Esophagus (tissue), 2 donors: ENCODE results near the gene KNL1. TPM values are rescaled to one million over a fixed set of nuclear protein-coding genes. Genes with fewer than 3 reads are reported as not detected.

Experiments used
- H3K27ac ChIP-seq, 2 donors: one replicate each; pipeline ENCODE4 v1.5.1; 2013; ENCODE audit warnings: low read depth in 2 of 2, mild to moderate bottlenecking in 2 of 2, inconsistent platforms in 1 of 2, low read length in 1 of 2, moderate library complexity in 1 of 2
- H3K27me3 ChIP-seq, 2 donors: one replicate each; pipeline ENCODE4 v1.6.1; 2013; ENCODE audit warnings: low read length in 2 of 2, control low read depth in 1 of 2, mild to moderate bottlenecking in 1 of 2; ENCODE audit not compliant: insufficient read depth in 2 of 2, control insufficient read depth in 1 of 2
- H3K36me3 ChIP-seq, 2 donors: one replicate each; pipeline ENCODE4 v1.6.1; 2013; ENCODE audit warnings: low read length in 1 of 2; ENCODE audit not compliant: control insufficient read depth in 2 of 2, insufficient read depth in 2 of 2
- H3K4me1 ChIP-seq, 2 donors: one replicate each; pipeline ENCODE4 v1.6.1; 2013; ENCODE audit warnings: low read length in 1 of 2; ENCODE audit not compliant: control insufficient read depth in 2 of 2, insufficient read depth in 2 of 2
- H3K4me3 ChIP-seq, 2 donors: one replicate each; pipeline ENCODE4 v1.5.1; 2013; ENCODE audit warnings: low read length in 2 of 2, mild to moderate bottlenecking in 2 of 2, low read depth in 1 of 2, moderate library complexity in 1 of 2
- H3K9me3 ChIP-seq, 2 donors: one replicate each; pipeline ENCODE4 v1.6.1; 2013; ENCODE audit warnings: mild to moderate bottlenecking in 2 of 2, low read depth in 1 of 2, low read length in 1 of 2, moderate library complexity in 1 of 2; ENCODE audit not compliant: control insufficient read depth in 2 of 2, insufficient read depth in 1 of 2
- WGBS, 2 donors: extraction: QIAGEN DNeasy Blood & Tissue Kit; methylation state at CpG; one replicate each; pipeline ENCODE4 v1.1.7; 2013; 5-methylcytosine and 5-hydroxymethylcytosine counted together
- polyA plus RNA-seq, 2 donors: library from polyadenylated mRNA; stranded (reverse); fragments of 200-250 nt; gene quantifications; one replicate each; pipeline ENCODE4 v1.2.3, GENCODE V29; 2013
- donor health status: healthy with polysubstance abuse.
- donor health status: Bipolar disorder and iron deficiency.

Gene KNL1
- polyA plus RNA-seq, 2 donors = 1.8 to 2.6 TPM

DNA sequence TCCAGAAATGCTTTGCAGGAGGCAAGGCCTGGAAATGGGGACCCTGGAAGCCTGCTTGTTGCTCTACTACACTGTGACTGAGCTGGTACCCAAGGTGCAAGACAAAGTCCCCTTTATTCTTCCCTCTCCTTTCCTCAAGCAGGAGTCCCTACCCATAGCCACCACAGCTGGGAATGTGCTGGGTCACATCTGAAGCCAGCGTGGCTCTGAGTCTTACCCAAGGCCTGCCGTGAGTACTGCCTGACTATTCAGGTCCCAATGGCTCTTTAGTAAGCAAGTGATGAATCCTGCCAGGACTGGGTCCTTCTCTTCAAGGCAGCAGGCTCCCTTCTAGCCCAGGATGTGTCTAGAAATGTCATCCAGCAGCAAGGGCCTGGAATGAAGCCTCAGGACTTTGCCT, 91.3 kb downstream of the KNL1 start:
- Histone ChIP-seq H3K4me3 (no peak overlapping the region), H3K4me1 (no peaks in the 10 kb centered on the region), H3K27me3 (no peaks in the 10 kb centered on the region), H3K27ac (no peak overlapping the region), H3K36me3 (no peaks in the 10 kb centered on the region), H3K9me3 (no peaks in the 10 kb centered on the region)
- whole genome bisulfite sequencing, 2 donors = 91% methylated on average over 2 of the region's 2 CpGs

GRCh38 chr15:40688932-40689799, 95.1 kb downstream of the KNL1 start:
- Histone ChIP-seq H3K4me3 (no peak overlapping the region), H3K27ac (no peak overlapping the region), H3K9me3 (no peaks in the 10 kb centered on the region), H3K4me1 (no peaks in the 10 kb centered on the region), H3K27me3 (no peaks in the 10 kb centered on the region), H3K36me3 (peaks cover 0 to 3% of the 10 kb centered on the region in 2 donors)
- 82 to 86% methylated on average over 9 of the region's 9 CpGs for WGBS, 2 donors

- H3K36me3 ChIP-seq = peaks cover 0 to 3% of the 10 kb centered on the region in 2 donors
- no peaks in the 10 kb centered on the region for H3K9me3 ChIP-seq
- H3K27ac ChIP-seq = no peak overlapping the region
- no peaks in the 10 kb centered on the region for H3K4me1 ChIP-seq
- no peaks in the 10 kb centered on the region for H3K27me3 ChIP-seq
- H3K4me3 ChIP-seq = no peak overlapping the region
- 75 to 94% methylated on average over 4 of the region's 4 CpGs for WGBS, 2 donors
Measured at GRCh38 chr15:40691737-40692136, 97.7 kb downstream of the KNL1 start.

DNA sequence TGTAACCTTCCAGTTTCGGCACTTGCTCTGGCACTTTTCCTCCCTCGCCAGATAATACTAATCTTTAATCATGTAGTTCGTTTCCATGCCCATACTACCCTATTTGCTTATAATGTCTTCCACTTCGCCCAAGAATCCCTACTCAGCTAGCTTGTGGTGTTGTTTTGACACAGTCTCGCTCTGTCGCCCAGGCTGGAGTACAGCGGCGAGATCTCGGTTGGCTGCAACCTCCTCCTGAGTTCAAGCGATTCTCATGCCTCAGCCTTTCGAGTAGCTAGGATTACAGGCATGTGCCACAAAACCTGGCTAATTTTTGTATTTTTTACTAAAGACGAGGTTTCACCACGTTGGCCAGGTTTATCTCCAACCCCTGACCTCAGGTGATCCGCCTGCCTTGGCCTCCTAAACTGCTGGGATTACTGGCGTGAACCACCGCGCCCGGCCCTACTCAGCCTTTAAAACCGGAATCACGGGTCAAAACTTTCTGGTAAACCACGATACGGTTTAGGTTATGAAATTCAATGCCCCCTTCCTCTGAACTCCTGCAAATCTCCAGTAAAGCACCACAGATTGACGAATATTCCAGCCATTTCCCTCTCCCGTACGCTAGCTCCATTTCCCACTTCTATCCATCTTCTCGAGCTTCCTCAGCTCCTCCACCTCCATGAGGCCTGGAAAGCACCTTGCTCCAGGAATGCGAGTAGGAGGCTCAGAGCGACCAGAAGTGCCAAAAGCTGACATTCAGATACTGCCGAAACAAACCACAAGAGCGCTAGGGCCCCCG, 100.0 kb downstream of the KNL1 start:
- 27 to 28% methylated on average over 31 of the region's 31 CpGs for WGBS, 2 donors
- H3K36me3 ChIP-seq = peaks cover 0 to 3% of the 10 kb centered on the region in 2 donors
- H3K4me3 ChIP-seq = peak overlapping the region; percentile 74 to 93
- H3K27me3 ChIP-seq = no peaks in the 10 kb centered on the region
- no peaks in the 10 kb centered on the region for H3K4me1 ChIP-seq
- no peaks in the 10 kb centered on the region for H3K9me3 ChIP-seq
- peak overlapping the region; percentile 99 to 100 for H3K27ac ChIP-seq

DNA sequence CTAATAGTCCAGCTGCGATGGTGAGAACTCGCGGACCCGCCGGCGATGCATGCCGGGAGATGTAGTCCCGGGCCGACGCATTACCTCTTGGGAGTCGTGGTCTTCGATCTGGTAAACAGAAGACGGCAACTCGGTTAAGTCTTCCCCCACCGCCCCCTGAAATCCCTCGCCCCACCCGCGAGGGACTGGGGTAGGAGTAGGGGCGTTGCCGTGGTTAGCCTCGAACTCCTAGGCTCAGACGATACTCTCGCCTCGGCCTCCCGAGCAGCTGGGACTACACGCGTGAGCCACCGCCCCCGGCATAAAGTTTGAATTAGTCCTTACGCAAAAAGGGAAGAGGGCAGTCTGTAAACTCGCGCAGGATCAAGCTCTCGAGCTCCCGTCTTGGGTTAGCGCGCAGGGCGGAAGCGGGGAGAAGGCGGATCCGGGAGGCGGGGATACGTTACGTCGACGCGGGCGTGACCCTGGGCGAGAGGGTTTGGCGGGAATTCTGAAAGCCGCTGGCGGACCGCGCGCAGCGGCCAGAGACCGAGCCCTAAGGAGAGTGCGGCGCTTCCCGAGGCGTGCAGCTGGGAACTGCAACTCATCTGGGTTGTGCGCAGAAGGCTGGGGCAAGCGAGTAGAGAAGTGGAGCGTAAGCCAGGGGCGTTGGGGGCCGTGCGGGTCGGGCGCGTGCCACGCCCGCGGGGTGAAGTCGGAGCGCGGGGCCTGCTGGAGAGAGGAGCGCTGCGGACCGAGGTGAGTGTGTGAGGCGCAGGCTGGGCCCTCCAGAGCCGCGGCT, 100.8 kb downstream of the KNL1 start, which contains the start of gene RAD51:
RAD51 (plus strand) TSS at position 487 of the 781 bp plus-strand sequence. CDS start 3,585 bp downstream, outside the sequence.
- no peaks in the 10 kb centered on the region for H3K9me3 ChIP-seq
- H3K4me1 ChIP-seq = no peaks in the 10 kb centered on the region
- H3K36me3 ChIP-seq = peaks cover 0 to 3% of the 10 kb centered on the region in 2 donors
- peak within 1 kb of the TSS; percentile 74 to 93 for H3K4me3 ChIP-seq
- H3K27me3 ChIP-seq = no peaks in the 10 kb centered on the region
- H3K27ac ChIP-seq = peak within 1 kb of the TSS; percentile 99 to 100
- WGBS, 2 donors = 0% methylated on average over 81 of the region's 81 CpGs

- no peaks in the 10 kb centered on the region for H3K4me1 ChIP-seq
- peak overlapping the region; percentile 99 to 100 for H3K27ac ChIP-seq
- H3K4me3 ChIP-seq = peak overlapping the region; percentile 74 to 93
- peaks cover 0 to 3% of the 10 kb centered on the region in 2 donors for H3K36me3 ChIP-seq
- H3K9me3 ChIP-seq = no peaks in the 10 kb centered on the region
- whole genome bisulfite sequencing, 2 donors = 0 to 1% methylated on average over 24 of the region's 24 CpGs
- no peaks in the 10 kb centered on the region for H3K27me3 ChIP-seq
Measured at GRCh38 chr15:40695469-40695890, 101.4 kb downstream of the KNL1 start.

DNA sequence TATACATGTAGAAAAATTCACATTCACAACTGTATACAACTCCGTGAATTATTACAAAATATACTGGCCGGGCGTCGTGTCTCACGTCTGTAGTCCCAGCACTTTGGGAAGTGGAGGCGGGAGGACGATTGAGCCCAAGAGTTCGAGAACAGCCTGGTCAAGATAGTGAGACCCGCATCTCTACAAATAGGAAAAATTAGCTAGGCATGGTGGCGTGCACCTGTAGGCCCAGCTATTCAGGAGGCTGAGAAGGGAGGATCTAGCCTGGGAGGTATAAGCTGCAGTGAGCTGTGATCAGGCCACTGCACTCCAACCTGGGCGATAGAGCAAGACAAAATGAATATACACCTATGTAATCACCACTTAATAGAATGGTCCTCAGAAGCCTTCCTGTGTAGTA, 102.2 kb downstream of the KNL1 start:
- Histone ChIP-seq H3K9me3 (no peaks in the 10 kb centered on the region), H3K27me3 (no peaks in the 10 kb centered on the region), H3K4me3 (peak overlapping the region in 1 of 2 donors; percentile 18), H3K36me3 (peaks cover 0 to 3% of the 10 kb centered on the region in 2 donors), H3K27ac (no peak overlapping the region), H3K4me1 (no peaks in the 10 kb centered on the region)
- WGBS, 2 donors = 84 to 89% methylated on average over 11 of the region's 11 CpGs

GRCh38 chr15:40697916-40698315, 103.9 kb downstream of the KNL1 start:
- Histone ChIP-seq H3K36me3 (no peaks in the 10 kb centered on the region), H3K27ac (no peak overlapping the region), H3K27me3 (no peaks in the 10 kb centered on the region), H3K4me3 (no peak overlapping the region), H3K9me3 (no peaks in the 10 kb centered on the region), H3K4me1 (no peaks in the 10 kb centered on the region)
- 97 to 98% methylated on average over 7 of the region's 7 CpGs for WGBS, 2 donors

DNA sequence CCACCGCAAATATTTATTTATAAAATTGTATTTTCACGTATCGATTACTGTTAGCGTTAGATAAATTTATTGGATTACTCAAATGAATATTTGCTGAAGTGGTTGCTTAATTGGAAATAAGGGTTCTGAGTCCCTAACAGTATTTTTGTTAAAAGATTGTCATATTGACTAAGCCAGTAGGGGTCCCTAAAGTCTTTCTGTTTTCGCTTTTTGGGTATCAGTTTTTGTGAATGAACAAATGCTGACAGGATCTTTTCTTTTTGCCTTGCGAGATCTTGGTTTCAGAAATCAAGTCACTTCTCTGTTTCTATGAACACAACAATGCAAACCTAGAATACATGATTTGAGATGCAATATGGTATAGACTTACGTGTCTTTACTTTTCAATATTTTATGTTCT, 108.0 kb downstream of the KNL1 start:
- Histone ChIP-seq H3K36me3 (no peaks in the 10 kb centered on the region), H3K4me1 (no peaks in the 10 kb centered on the region), H3K27ac (no peak overlapping the region), H3K4me3 (no peak overlapping the region), H3K27me3 (no peaks in the 10 kb centered on the region), H3K9me3 (no peaks in the 10 kb centered on the region)
- 93 to 97% methylated on average over 7 of the region's 7 CpGs for WGBS, 2 donors
